ENCODE results near the gene TBXAS1.

GRCh38 chr7:139982927-139983920 is 154.2 kb downstream of the TBXAS1 start:
- TF ChIP-seq CTCF (conservative IDR thresholded peaks at IDR 0.05; ENCODE audit: low read length), result no peak
- no peak for TF ChIP-seq EZH2phosphoT487 (IDR thresholded peaks at IDR 0.05; ENCODE audit: borderline replicate concordance)

Measured in Loucy (cell line).